ENCODE results near the gene LRRC51.
"Not testable (repeated sequence)": the region's sequence is repeated elsewhere in the genome, so short reads cannot be mapped to it uniquely, and the experiment has no call there.

Gene LRRC51

GRCh38 chr11:72141066-72141465 lies 60.4 kb downstream of the LRRC51 start:
- DNase-seq, result no peak

- not testable (repeated sequence) for DNase-seq
Measured at GRCh38 chr11:72142086-72142485, 61.4 kb downstream of the LRRC51 start.

GRCh38 chr11:72142543-72142942 lies 61.9 kb downstream of the LRRC51 start:
- not testable (repeated sequence) for DNase-seq

- DNase-seq, result no peak
Measured at GRCh38 chr11:72144807-72145565, 64.3 kb downstream of the LRRC51 start.
